SK-N-MC (cell line): Measurements from ENCODE around the gene ACE2.

Experiments
- EZH2 ChIP-seq: fragments of 200-600 bp; sonication (generic); IDR thresholded peaks from one replicate; pipeline ENCODE4 v1.6.1; 2017; ENCODE audit warnings: antibody characterized with exemption
- POLR2AphosphoS5 ChIP-seq: IDR thresholded peaks from 2 replicates; pipeline ENCODE4 v1.6.1; 2012; ENCODE audit warnings: mild to moderate bottlenecking, low read depth, low read length, borderline replicate concordance

DNA sequence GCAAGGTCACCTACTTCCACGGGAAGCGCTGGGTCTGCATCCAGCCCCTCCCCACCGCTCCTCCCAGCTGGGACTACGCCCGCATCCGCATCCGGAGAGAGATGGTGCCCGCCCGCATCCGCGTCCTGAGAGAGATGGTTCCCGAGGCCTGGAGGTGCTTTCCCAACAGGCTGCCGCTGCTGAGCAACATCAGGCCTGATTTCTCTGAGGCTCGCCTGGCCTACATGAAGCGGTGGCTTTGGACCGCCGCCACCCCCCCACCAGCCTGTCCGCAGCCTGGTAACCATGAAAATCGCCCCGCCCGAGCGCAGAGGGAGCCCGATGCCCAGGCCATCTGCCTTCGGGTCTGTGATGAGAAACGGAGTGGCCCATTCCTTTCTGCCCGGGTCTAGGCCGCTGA is 45.8 kb upstream of the ACE2 start:
- TF ChIP-seq POLR2AphosphoS5 (no peak), EZH2 (no peak)
